GM23248 (cell line): ENCODE measurements around the gene ADPRHL1.

Source experiments
- EZH2 ChIP-seq: fragments of 200-600 bp; sonication (generic); IDR thresholded peaks from 2 replicates; pipeline ENCODE4 v1.6.1; 2018; ENCODE audit warnings: antibody characterized with exemption, mild to moderate bottlenecking; ENCODE audit not compliant: insufficient read depth, poor library complexity, severe bottlenecking
- EZH2phosphoT487 ChIP-seq: fragments of 200-600 bp; sonication (generic); IDR thresholded peaks from 2 replicates; pipeline ENCODE4 v1.6.1; 2018; ENCODE audit warnings: antibody characterized with exemption, moderate library complexity, mild to moderate bottlenecking, low read depth; ENCODE audit not compliant: insufficient read depth

- TF ChIP-seq EZH2 (no peak), EZH2phosphoT487 (no peak)
Measured at GRCh38 chr13:113407531-113408393, 45.5 kb downstream of the ADPRHL1 start.
